Right lobe of liver (tissue), 6 donors: ENCODE data around the gene ZNF275. TPM values are rescaled to one million over a fixed set of nuclear protein-coding genes. Genes with fewer than 3 reads are reported as not detected.

Experiments
- ATAC-seq, 4 donors: fragments of 200-7000 bp; cut with Tn5 transposase; one replicate each; pipeline ENCODE4 v1.9.1; 2020; ENCODE audit warnings: mild to moderate bottlenecking in 4 of 4, moderate library complexity in 4 of 4
- DNase-seq, 3 donors: peaks; one replicate each; pipeline ENCODE4 v3.0.0-alpha.2; 2020
- H3K27ac ChIP-seq, 3 donors: fragments of 200-600 bp; one replicate each; pipeline ENCODE4 v1.8.0; 2022
- H3K27me3 ChIP-seq, 2 donors: fragments of 200-600 bp; one replicate each; pipeline ENCODE4 v1.8.0; 2022
- H3K36me3 ChIP-seq, 4 donors: fragments of 200-600 bp; sonication (generic) in 1 of 4; one replicate each; pipeline versions ENCODE4 v1.5.1 to v1.8.0; 2017 to 2022; ENCODE audit warnings: control low read depth in 1 of 4
- H3K4me1 ChIP-seq, 4 donors: fragments of 200-600 bp; sonication (generic) in 1 of 4; one replicate each; pipeline versions ENCODE4 v1.5.1 to v1.8.0; 2017 to 2022; ENCODE audit warnings: control low read depth in 1 of 4
- H3K4me3 ChIP-seq, 3 donors: fragments of 200-600 bp; one replicate each; pipeline ENCODE4 v1.8.0; 2022
- H3K9me3 ChIP-seq, 4 donors: fragments of 200-600 bp; sonication (generic) in 1 of 4; one replicate each; pipeline versions ENCODE4 v1.5.1 to v1.8.0; 2017 to 2022; ENCODE audit warnings: control low read depth in 1 of 4
- POLR2A ChIP-seq: fragments of 450-650 bp; IDR thresholded peaks from one replicate; pipeline ENCODE4 v1.6.1; 2017; ENCODE audit warnings: antibody characterized with exemption, mild to moderate bottlenecking
- WGBS: methylation state at CpG from one replicate; pipeline ENCODE4 v1.1.6; 2018; ENCODE audit warnings: low coverage, low lambda C conversion rate; ENCODE audit not compliant: insufficient coverage; ENCODE audit errors: missing lambda C conversion rate; 5-methylcytosine and 5-hydroxymethylcytosine counted together
- intact Hi-C, 2 donors: fragments of 100-400 bp; cut with DNase I; formaldehyde crosslinking; loops; one replicate each; pipeline versions ENCODE4 v1.11.2 to v1.14.1; 2022
- small RNA-seq, 2 experiments: library from RNA; depleted of rRNA; stranded (forward); fragments of <200 nt; gene quantifications; one replicate each; pipeline ENCODE3, GENCODE V24; 2016
- total RNA-seq, 6 experiments: library from RNA; depleted of rRNA in 2 of 6; stranded (reverse); fragments of >200 nt in 2 of 6; fragmentation: NEBNext Ultra II Directional in 3 of 6; extraction: Animal tissue kit (Norgen Biotek cat#: 25700) in 3 of 6; gene quantifications; one replicate each; pipeline versions ENCODE4 v1.1.0 to v1.2.4, GENCODE V29; 2016 to 2023
- TF ChIP-seq, protein P1 (sequence below), 4 donors: fragments of 200-600 bp in 3 of 4; fragments of 450-650 bp in 1 of 4; IDR thresholded peaks; one replicate each; pipeline versions ENCODE4 v1.5.1 to v1.8.0; 2016 to 2022; ENCODE audit warnings: antibody characterized with exemption in 4 of 4, mild to moderate bottlenecking in 2 of 4
- donor health status: DM: no; HTN: yes; CAD: no.
- donor health status: DM: no; HTN: no; CAD: no.
- donor health status: DM: no; HTN: no; CAD: no.
- donor health status: DM: no; HTN: yes; CAD: no.
- donor health status: DM: no; HTN: yes; CAD: no.

Gene ZNF275
- total RNA-seq, 6 experiments from 2014 or later = 8.1 to 12.0 (median 10.3) TPM

- no peaks in the 10 kb centered on the region for H3K4me1 ChIP-seq
- no peak within 1 kb of the TSS for H3K27ac ChIP-seq
- no peak within 1 kb of the TSS for H3K4me3 ChIP-seq
- H3K27me3 ChIP-seq = no peaks in the 10 kb centered on the region
- DNase-seq (no peak), ATAC-seq (no peak)
- 92% methylated on average over 24 of the region's 29 CpGs for WGBS
- intact Hi-C loops = no loop called here
- no peaks in the 10 kb centered on the region for H3K36me3 ChIP-seq
- TF ChIP-seq POLR2A = no peak
- TF ChIP-seq, protein P1, sequence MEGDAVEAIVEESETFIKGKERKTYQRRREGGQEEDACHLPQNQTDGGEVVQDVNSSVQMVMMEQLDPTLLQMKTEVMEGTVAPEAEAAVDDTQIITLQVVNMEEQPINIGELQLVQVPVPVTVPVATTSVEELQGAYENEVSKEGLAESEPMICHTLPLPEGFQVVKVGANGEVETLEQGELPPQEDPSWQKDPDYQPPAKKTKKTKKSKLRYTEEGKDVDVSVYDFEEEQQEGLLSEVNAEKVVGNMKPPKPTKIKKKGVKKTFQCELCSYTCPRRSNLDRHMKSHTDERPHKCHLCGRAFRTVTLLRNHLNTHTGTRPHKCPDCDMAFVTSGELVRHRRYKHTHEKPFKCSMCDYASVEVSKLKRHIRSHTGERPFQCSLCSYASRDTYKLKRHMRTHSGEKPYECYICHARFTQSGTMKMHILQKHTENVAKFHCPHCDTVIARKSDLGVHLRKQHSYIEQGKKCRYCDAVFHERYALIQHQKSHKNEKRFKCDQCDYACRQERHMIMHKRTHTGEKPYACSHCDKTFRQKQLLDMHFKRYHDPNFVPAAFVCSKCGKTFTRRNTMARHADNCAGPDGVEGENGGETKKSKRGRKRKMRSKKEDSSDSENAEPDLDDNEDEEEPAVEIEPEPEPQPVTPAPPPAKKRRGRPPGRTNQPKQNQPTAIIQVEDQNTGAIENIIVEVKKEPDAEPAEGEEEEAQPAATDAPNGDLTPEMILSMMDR (IDR thresholded peaks at IDR 0.05) = no peak
- no peaks in the 10 kb centered on the region for H3K9me3 ChIP-seq
Measured at GRCh38 chrX:153401133-153401764, 67.3 kb downstream of the ZNF275 start, which contains the start of gene PNMA6E. Gene PNMA6E, minus strand, starts transcription at chrX:153401350. Its CDS starts 2,501 bp downstream, at chrX:153398849.

Small RNAs within 50 kb of the gene (small RNA-seq; reads per million reads assigned to genes)
- gene AC152007.1 = 0 reads per million in 2 experiments

Other genes starting within 250 kb of the ZNF275 start
- not detected for gene MAGEA1, start 154.9 kb upstream of the ZNF275 start, total RNA-seq
- gene PNMA6F, start 12.4 kb upstream of the ZNF275 start, total RNA-seq = not detected
- gene PNMA6E, start 67.2 kb downstream of the ZNF275 start, total RNA-seq = not detected
- 1 to 10 TPM in 1 of 6 experiments, under 1 TPM in 5; 0.31 to 1.4 (median 0.41) TPM for gene ZFP92, start 77.3 kb downstream of the ZNF275 start, total RNA-seq
- gene TREX2, start 111.9 kb downstream of the ZNF275 start, total RNA-seq = under 1 TPM in 4 of 6 experiments, not detected in 2; 0.18 to 0.46 (median 0.23) TPM
- gene HAUS7, start 136.4 kb downstream of the ZNF275 start, total RNA-seq = 10 to 100 TPM in 1 of 6 experiments, 1 to 10 TPM in 5; 5.6 to 14.9 (median 8.8) TPM
- gene BGN, start 160.8 kb downstream of the ZNF275 start, total RNA-seq = 100 to 1,000 TPM in 4 of 6 experiments, 10 to 100 TPM in 2; 57.0 to 161 (median 122) TPM
- gene ATP2B3, start 183.5 kb downstream of the ZNF275 start, total RNA-seq = under 1 TPM in 1 of 6 experiments, not detected in 5; 0.07 TPM